ENCODE results near the gene WWC2.
"Not testable (repeated sequence)": the region's sequence is repeated elsewhere in the genome, so short reads cannot be mapped to it uniquely, and the experiment has no call there.

Gene WWC2

DNA sequence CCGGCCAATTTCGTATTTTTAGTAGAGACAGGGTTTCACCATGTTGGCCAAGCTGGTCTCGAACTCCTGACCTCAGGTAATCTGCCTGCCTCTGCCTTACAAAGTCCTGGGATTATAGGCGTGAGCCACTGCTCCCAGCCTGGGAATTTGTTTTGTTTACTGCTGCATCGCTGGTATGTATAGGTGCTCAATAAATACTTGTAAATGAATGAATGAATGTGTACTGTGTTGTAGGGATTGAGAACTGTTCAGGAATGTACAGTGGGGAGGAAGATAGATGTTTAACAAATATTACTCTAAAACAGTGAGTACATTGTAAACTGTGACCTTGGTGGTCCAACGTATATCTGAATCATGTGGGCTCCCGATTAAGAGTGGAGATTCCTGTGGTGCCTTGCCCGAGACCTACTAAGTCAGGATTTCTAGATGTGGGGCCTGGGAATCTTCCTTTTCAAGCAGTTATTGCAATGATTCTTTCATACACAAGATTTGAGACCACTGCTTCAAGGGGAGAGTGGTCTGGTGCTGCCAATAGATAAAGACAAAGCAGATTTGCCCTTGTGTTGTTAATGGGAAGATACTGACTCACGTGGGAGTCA, 41.0 kb downstream of the WWC2 start:
- Mint-ChIP-seq H3K27ac (no peak overlapping the region), H3K4me1 (ENCODE audit: low read depth in 2 of 2) (peaks cover 2 to 3% of the 10 kb centered on the region in 2 donors), H3K9me3 (no peaks in the 10 kb centered on the region), H3K27me3 (peaks cover 0 to 29% of the 10 kb centered on the region in 2 donors), H3K4me3 (no peak overlapping the region), H3K36me3 (ENCODE audit: insufficient read depth) (no peaks in the 10 kb centered on the region)
- no peak for DNase-seq
- no peak for ATAC-seq (replicated peaks)

DNA sequence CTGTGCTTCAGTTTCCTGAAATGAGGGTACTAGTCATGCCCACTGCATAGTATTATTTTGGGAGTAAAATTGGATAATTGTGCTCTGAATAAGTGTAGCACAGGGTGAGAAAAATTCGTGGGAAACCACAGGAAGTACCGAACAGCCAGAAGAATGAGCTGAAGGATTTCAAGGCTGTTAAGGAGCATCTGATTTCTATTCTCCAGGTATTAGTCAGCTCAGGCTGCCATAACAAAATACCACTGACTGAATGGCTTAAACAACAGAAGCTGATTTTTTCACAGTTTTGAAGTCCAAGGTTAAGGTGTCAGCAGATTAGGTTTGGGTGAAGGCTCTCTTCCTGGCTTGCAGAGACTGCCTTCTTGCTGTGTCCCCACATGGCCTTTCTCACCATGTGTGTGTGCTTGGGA, 41.9 kb downstream of the WWC2 start:
- no peak for ATAC-seq (replicated peaks)
- Mint-ChIP-seq H3K4me3 (no peak overlapping the region), H3K27me3 (peaks cover 0 to 20% of the 10 kb centered on the region in 2 donors), H3K9me3 (no peaks in the 10 kb centered on the region), H3K27ac (no peak overlapping the region), H3K4me1 (ENCODE audit: low read depth in 2 of 2) (peaks cover 2 to 3% of the 10 kb centered on the region in 2 donors), H3K36me3 (ENCODE audit: insufficient read depth) (no peaks in the 10 kb centered on the region)
- no peak for DNase-seq

DNA sequence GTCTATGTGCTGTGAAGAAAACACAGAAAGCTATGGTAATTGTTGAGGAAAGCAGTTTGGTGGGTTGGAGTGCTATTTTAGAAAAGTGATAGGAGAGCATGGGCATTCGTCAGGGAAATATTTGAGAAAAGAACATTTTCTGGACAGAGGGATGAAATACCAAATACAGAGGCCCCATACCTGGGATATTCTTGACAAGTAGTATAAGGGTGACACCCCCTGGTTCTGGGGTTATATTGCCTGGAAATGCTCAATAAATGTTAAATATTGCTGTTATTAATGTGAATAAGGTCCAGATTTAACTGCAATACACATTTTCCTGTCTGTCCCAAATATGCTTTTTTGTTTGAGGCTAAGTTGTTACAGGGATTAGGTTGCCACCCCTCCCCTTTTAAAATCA, 42.9 kb downstream of the WWC2 start:
- peaks cover 0 to 18% of the 10 kb centered on the region in 2 donors for H3K27me3 Mint-ChIP-seq
- H3K36me3 Mint-ChIP-seq (ENCODE audit: insufficient read depth) = no peaks in the 10 kb centered on the region
- H3K9me3 Mint-ChIP-seq = no peaks in the 10 kb centered on the region
- no peak overlapping the region for H3K4me3 Mint-ChIP-seq
- no peak for DNase-seq
- H3K4me1 Mint-ChIP-seq (ENCODE audit: low read depth in 2 of 2) = peaks cover 3 to 5% of the 10 kb centered on the region in 2 donors
- no peak overlapping the region for H3K27ac Mint-ChIP-seq
- no peak for ATAC-seq (replicated peaks)

DNA sequence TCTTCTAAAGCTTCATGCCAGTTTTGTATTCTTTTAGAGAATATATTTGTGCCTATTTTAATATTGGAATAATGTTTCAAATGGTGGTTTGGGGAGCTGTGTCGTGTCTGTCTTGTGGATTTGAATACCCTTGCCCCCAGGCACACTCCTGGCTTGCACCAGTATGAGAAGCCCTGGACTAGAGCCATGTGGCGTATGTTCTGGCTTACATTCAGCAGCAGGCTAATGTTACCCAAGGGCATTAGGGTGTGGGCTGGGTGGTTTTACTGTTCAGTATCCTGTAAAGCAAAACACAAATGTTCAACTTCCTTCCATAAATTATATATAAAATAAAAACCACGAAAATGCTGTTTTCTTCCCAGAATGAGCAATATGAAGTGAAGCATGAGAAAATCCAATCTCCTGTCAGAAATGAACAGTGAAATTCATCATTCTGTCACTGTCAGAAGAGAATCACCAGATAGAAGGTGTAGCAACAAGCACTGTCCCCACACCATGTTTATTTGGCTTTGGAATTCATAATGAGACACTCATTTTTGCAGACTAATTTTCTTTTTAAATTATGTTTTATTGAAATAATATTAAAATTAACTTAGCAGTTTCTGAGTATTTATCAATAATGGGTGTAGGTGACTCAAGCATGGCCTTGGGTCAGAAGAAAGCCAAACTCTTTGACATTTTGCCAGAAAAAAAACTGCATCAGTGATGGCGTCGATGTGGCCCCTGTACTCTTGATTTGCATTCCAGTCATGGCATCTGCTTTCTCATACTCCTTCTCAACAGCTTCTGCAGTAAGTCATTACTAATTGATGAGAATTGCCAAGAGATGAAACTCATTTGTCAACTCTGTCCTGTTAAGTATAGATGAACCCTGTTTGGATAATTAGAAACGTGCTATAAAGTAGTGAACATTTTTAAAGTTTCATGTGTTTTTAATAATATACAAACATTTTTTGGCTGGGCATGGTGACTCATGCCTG, 43.8 kb downstream of the WWC2 start:
- no peak overlapping the region for H3K27ac Mint-ChIP-seq
- no peak for ATAC-seq (replicated peaks)

DNA sequence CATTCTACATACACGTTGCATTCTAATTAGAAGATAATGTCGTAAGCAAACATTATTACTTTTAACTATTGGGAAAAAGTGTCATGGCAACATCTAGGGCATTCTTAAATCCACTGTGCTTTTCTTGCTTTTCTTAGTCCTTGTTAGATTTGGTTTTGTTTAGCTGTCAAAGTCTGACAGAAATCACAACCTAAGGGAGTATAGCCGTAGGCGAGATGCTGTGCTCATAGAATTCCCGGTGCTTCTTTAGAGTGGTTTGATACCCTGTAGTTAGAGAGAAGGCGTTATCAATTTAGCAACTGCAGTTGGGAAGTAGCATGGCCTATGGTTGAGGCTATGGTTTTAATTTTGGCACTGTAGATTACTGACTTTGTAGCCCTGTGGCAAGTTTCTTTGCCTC, 45.7 kb downstream of the WWC2 start:
- Mint-ChIP-seq H3K4me3 (no peak overlapping the region), H3K36me3 (ENCODE audit: insufficient read depth) (no peaks in the 10 kb centered on the region), H3K27me3 (no peaks in the 10 kb centered on the region), H3K9me3 (no peaks in the 10 kb centered on the region), H3K27ac (no peak overlapping the region), H3K4me1 (ENCODE audit: low read depth in 2 of 2) (peaks cover 3 to 5% of the 10 kb centered on the region in 2 donors)
- ATAC-seq (replicated peaks) (no peak), DNase-seq (no peak)

More for the DNA sequence above, 43.8 kb downstream of the WWC2 start:
- Mint-ChIP-seq H3K4me1 (ENCODE audit: low read depth in 2 of 2) (peaks cover 3 to 5% of the 10 kb centered on the region in 2 donors), H3K36me3 (ENCODE audit: insufficient read depth) (no peaks in the 10 kb centered on the region), H3K9me3 (no peaks in the 10 kb centered on the region), H3K27me3 (peaks cover 0 to 17% of the 10 kb centered on the region in 2 donors), H3K4me3 (no peak overlapping the region)
- no peak for DNase-seq

DNA sequence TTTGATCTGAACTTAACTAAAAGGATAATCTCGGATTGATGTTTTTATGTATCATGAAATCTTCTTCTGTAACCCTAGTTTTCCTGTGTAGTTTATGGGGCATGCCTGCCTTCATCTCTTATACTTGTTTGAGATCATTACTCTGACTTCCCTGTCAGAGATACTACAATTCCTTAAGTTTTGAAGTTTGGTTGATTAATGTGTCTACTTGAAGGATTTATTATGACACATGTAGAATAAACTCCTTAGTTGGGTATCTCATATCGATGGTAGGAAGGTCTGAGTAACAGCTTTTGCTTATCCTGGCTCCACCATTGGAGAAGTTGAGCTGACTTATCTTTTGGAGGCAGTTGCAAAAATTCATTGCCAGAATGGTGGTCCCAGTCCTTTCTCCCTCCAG, 46.7 kb downstream of the WWC2 start:
- no peak overlapping the region for H3K27ac Mint-ChIP-seq
- DNase-seq (no peak), ATAC-seq (replicated peaks) (no peak)
- peaks cover 3 to 5% of the 10 kb centered on the region in 2 donors for H3K4me1 Mint-ChIP-seq (ENCODE audit: low read depth in 2 of 2)
- no peak overlapping the region for H3K4me3 Mint-ChIP-seq
- no peaks in the 10 kb centered on the region for H3K27me3 Mint-ChIP-seq
- H3K36me3 Mint-ChIP-seq (ENCODE audit: insufficient read depth) = no peaks in the 10 kb centered on the region
- H3K9me3 Mint-ChIP-seq = no peaks in the 10 kb centered on the region

DNA sequence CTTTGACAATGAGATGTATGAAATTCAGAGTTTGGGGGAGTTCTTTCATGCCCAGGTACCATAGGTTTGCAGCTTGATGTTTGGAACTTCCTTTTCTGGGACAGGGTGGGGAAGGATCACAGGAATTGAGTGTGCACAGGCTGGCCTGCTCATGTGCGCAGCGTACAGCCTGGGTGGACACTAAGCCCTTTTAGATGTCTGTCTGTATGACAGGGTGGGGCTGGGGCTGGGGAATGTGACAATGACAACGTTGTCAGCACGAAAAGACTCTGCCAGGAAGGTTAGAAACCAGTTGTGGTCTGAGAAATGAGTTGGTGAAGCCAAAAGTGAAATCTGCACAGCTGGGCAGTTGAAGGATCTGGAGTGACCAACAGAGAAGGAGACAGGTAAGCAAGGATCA, 47.4 kb downstream of the WWC2 start:
- Mint-ChIP-seq H3K36me3 (ENCODE audit: insufficient read depth) (no peaks in the 10 kb centered on the region), H3K27me3 (no peaks in the 10 kb centered on the region), H3K4me1 (ENCODE audit: low read depth in 2 of 2) (peaks cover 3 to 5% of the 10 kb centered on the region in 2 donors), H3K4me3 (no peak overlapping the region), H3K9me3 (no peaks in the 10 kb centered on the region), H3K27ac (no peak overlapping the region)
- DNase-seq = no peak
- ATAC-seq (replicated peaks) = no peak

DNA sequence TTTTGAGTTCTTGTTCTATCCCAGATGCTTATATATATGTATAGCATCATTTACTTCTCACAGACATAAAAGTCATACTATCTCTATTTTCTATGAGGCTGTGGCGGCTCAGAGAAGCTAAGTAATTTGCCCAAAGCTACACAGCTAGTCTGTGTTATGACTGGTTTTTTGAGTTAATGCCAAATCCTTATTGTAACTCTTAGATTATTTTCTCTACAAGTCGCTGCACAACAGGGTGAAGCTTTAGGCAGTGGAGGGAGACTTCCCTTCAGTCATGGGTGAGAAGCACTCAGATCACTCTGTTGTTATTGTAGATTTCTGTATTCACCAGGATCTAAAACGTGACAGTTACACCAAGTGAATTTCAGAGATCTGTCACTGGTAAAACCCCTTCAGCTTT, 48.1 kb downstream of the WWC2 start:
- no peak overlapping the region for H3K4me3 Mint-ChIP-seq
- H3K4me1 Mint-ChIP-seq (ENCODE audit: low read depth in 2 of 2) = peaks cover 0 to 5% of the 10 kb centered on the region in 2 donors
- DNase-seq = no peak
- H3K27ac Mint-ChIP-seq = no peak overlapping the region
- no peak for ATAC-seq (replicated peaks)
- H3K36me3 Mint-ChIP-seq (ENCODE audit: insufficient read depth) = no peaks in the 10 kb centered on the region
- H3K9me3 Mint-ChIP-seq = no peaks in the 10 kb centered on the region
- H3K27me3 Mint-ChIP-seq = no peaks in the 10 kb centered on the region

DNA sequence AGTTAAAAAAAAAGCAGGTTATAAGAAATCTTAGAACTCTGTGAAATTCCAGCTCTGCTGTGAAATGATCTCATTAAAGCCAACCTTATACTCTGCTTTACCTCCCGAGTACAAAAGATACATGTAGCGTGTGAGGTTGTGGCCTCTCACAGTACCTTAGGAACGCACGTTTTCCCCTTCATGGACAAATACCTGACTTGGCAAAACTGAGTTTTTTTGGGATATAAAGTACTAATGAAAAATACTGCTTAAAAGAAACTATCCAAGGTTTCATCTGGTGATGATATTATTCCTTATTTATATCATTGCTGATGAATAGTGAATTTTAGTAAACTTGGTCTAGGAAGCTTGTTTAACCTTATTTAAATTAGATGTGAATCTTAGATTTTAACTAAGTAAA, 48.9 kb downstream of the WWC2 start:
- Mint-ChIP-seq H3K27ac (no peak overlapping the region), H3K4me1 (ENCODE audit: low read depth in 2 of 2) (peaks cover 0 to 5% of the 10 kb centered on the region in 2 donors), H3K36me3 (ENCODE audit: insufficient read depth) (no peaks in the 10 kb centered on the region), H3K27me3 (no peaks in the 10 kb centered on the region), H3K9me3 (no peaks in the 10 kb centered on the region), H3K4me3 (no peak overlapping the region)
- ATAC-seq (replicated peaks) = no peak
- no peak for DNase-seq

DNA sequence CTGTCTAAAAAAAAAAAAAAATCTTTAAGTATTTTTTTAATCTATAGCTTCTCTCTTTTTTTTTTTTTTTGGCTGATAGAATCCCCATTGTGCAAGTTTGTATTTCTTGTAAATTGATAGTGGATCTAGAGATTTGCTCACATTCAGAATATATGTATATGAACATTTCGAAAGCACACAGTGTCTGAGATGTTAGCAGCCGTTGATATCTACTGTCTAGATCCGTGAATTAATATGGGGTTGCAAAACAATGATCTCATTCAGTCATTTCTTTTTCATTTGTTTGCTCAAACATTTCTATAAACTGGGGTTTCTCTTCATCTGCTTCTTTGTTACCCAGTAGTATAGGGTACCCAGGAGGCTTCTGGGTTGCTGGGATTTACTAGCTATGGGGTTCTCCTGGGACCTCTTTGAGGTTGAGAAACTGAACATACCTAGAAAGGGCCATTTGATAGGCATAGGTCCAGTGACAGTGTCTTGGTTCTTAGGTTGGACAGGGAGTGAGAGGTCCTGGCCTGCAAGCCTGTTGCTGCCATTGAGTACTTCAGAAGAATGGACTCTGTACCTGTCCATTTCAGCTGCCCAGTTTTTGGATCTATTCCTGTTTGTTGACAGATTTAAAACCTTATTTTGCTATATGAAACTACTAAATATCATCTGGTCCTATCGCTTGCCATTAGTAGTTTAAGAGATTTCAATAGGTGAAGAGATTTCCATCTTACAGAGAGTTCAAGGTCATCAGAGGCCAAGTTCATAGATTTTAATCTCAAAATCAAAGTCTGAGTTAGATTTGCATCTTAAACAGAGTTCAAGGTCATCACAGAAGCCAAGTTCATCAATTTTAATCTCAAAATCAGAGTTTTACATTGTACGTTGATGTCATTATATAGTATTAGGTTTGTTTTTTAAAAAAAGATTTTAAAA, 50.8 kb downstream of the WWC2 start:
- Mint-ChIP-seq H3K27ac (no peak overlapping the region), H3K27me3 (no peaks in the 10 kb centered on the region), H3K9me3 (no peaks in the 10 kb centered on the region), H3K4me1 (ENCODE audit: low read depth in 2 of 2) (peaks cover 0 to 3% of the 10 kb centered on the region in 2 donors), H3K4me3 (no peak overlapping the region), H3K36me3 (ENCODE audit: insufficient read depth) (peaks cover 2% of the 10 kb centered on the region)
- DNase-seq (no peak), ATAC-seq (replicated peaks) (no peak)

DNA sequence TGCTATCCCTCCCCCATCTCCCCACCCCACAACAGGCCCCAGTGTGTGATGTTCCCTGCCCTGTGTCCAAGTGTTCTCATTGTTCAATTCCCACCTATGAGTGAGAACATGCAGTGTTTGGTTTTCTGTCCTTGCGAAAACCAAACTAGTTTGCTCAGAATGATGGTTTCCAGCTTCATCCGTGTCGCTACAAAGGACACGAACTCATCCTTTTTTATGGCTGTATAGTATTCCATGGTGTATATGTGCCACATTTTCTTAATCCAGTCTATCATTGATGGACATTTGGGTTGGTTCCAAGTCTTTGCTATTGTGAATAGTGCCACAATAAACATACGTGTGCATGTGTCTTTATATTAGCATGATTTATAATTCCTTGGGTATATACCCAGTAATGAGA, 51.6 kb downstream of the WWC2 start:
- H3K27me3 Mint-ChIP-seq; H3K27ac Mint-ChIP-seq; H3K36me3 Mint-ChIP-seq (ENCODE audit: insufficient read depth); H3K4me3 Mint-ChIP-seq; DNase-seq; ATAC-seq (replicated peaks); H3K4me1 Mint-ChIP-seq (ENCODE audit: low read depth in 2 of 2); H3K9me3 Mint-ChIP-seq: not testable (repeated sequence)

DNA sequence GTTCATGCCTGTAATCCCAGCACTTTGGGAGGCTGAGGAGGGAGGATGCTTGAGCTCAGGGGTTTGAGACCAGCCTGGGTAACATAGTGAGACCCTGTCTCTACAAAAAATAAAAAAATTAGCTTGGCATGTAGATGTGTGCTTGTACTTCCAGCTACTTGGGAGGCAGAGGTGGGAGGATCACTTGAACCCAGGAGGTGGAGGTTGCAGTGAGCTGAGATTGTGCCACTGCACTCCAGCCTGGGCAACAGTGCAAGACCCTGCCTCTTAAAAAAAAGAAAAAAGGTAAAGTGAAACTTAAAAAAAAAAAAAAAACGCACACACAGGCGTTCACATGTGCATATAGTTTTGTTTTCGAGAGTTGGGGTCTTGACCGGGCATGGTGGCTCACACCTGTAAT, 53.2 kb downstream of the WWC2 start:
- not testable (repeated sequence) for H3K9me3 Mint-ChIP-seq; H3K27me3 Mint-ChIP-seq; DNase-seq; H3K4me3 Mint-ChIP-seq; ATAC-seq (replicated peaks); H3K27ac Mint-ChIP-seq; H3K4me1 Mint-ChIP-seq (ENCODE audit: low read depth in 2 of 2); H3K36me3 Mint-ChIP-seq (ENCODE audit: insufficient read depth)

DNA sequence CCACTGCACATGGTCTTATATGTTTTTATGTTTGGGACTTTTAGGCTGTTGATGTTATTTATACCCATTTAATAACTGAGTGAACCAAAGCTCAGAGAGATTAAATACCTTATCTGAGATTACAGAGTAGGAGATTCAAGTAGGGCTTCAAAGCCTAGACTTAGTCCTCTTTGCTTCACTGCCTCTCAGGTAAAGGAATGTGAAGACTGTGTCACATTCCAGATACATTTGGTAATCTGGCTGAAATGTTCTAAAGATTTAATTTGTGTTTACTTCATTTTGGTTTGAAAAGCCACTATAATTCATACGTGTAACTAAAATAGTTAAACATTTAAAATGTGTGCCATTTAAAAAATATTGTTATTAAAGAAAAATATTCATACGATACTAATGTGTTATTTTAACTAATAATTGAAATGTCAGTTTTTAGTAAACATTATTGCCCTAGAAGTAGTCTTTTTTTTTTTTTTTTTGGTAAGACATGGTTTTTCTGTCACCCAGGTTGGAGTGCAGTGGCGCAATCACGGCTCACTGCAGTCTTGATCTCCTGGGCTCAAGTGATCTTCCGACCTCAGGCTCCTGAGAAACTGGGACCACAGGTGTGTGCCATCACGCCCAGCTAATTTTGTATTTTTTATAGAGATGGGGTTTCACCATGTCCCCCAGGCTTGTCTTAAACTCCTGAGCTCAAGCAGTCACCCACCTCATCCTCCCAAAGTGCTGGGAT, 54.3 kb downstream of the WWC2 start:
- H3K27ac Mint-ChIP-seq = no peak overlapping the region
- no peak overlapping the region for H3K4me3 Mint-ChIP-seq
- peaks cover 2% of the 10 kb centered on the region for H3K36me3 Mint-ChIP-seq (ENCODE audit: insufficient read depth)
- H3K27me3 Mint-ChIP-seq = no peaks in the 10 kb centered on the region
- H3K9me3 Mint-ChIP-seq = no peaks in the 10 kb centered on the region
- ATAC-seq (replicated peaks) (no peak), DNase-seq (no peak)
- peaks cover 0 to 2% of the 10 kb centered on the region in 2 donors for H3K4me1 Mint-ChIP-seq (ENCODE audit: low read depth in 2 of 2)
